CD14-positive monocyte (primary cell): ENCODE results near the gene MACROD2. TPM values are rescaled to one million over a fixed set of nuclear protein-coding genes. Genes with fewer than 3 reads are reported as not detected.

ENCODE experiments used
- DNase-seq, 3 donors: peaks; one replicate each; pipeline ENCODE4 v3.0.0-alpha.2; 2011 to 2022
- H2AFZ ChIP-seq: 2 replicates; pipeline ENCODE4 v1.6.0; 2012; ENCODE audit warnings: mild to moderate bottlenecking, low read depth, low read length, inconsistent platforms; ENCODE audit not compliant: insufficient read depth, poor library complexity, severe bottlenecking
- H3K27ac ChIP-seq, 2 donors: 1 replicate in 1 of 2; 2 replicates in 1 of 2; pipeline ENCODE4 v1.5.1; 2012 to 2013; ENCODE audit warnings: low read length in 2 of 2, control low read depth in 1 of 2, inconsistent platforms in 1 of 2, low read depth in 1 of 2, mild to moderate bottlenecking in 1 of 2
- H3K27me3 ChIP-seq, 2 donors: one replicate each; pipeline versions ENCODE4 v1.6.0 to v1.6.1; 2011 to 2013; ENCODE audit warnings: low read length in 2 of 2; ENCODE audit not compliant: control insufficient read depth in 2 of 2, insufficient read depth in 2 of 2
- H3K36me3 ChIP-seq, 2 donors: replicated peaks in 1 of 2; 1 replicate in 1 of 2; 2 replicates in 1 of 2; pipeline versions ENCODE4 v1.5.1 to v1.6.1; 2012 to 2013; ENCODE audit warnings: low read length in 2 of 2, control low read depth in 1 of 2, inconsistent platforms in 1 of 2, mild to moderate bottlenecking in 1 of 2; ENCODE audit not compliant: insufficient read depth in 2 of 2, control insufficient read depth in 1 of 2
- H3K4me1 ChIP-seq, 2 donors: 1 replicate in 1 of 2; 2 replicates in 1 of 2; pipeline versions ENCODE4 v1.5.1 to v1.6.1; 2012 to 2013; ENCODE audit warnings: low read length in 2 of 2, control low read depth in 1 of 2, inconsistent platforms in 1 of 2, mild to moderate bottlenecking in 1 of 2, moderate library complexity in 1 of 2; ENCODE audit not compliant: insufficient read depth in 2 of 2, control insufficient read depth in 1 of 2
- H3K4me2 ChIP-seq: replicated peaks from 2 replicates; pipeline ENCODE3; 2012; ENCODE audit warnings: low read length, moderate library complexity, mild to moderate bottlenecking; ENCODE audit not compliant: poor library complexity, severe bottlenecking; ENCODE audit errors: extremely low read depth
- H3K4me3 ChIP-seq, 3 experiments: fragments of 200-600 bp in 1 of 3; sonication (generic) in 1 of 3; replicated peaks in 1 of 3; 1 replicate in 2 of 3; 2 replicates in 1 of 3; pipeline ENCODE4 v1.5.1; 2011 to 2013; ENCODE audit warnings: low read length in 3 of 3, mild to moderate bottlenecking in 3 of 3, control low read depth in 2 of 3, low read depth in 2 of 3, inconsistent platforms in 1 of 3, moderate library complexity in 1 of 3
- H3K79me2 ChIP-seq: 2 replicates; pipeline ENCODE4 v1.6.0; 2012; ENCODE audit warnings: mild to moderate bottlenecking, control low read depth, inconsistent platforms, low read length, moderate library complexity; ENCODE audit not compliant: insufficient read depth
- H3K9ac ChIP-seq: 2 replicates; pipeline ENCODE4 v1.6.0; 2017; ENCODE audit warnings: low read length, mild to moderate bottlenecking; ENCODE audit not compliant: insufficient read depth, poor library complexity, severe bottlenecking
- H3K9me3 ChIP-seq, 2 donors: replicated peaks in 1 of 2; 1 replicate in 1 of 2; 2 replicates in 1 of 2; pipeline versions ENCODE4 v1.5.1 to v1.6.1; 2012 to 2013; ENCODE audit warnings: low read length in 2 of 2, control low read depth in 1 of 2; ENCODE audit not compliant: control insufficient read depth in 1 of 2, insufficient read depth in 1 of 2
- H4K20me1 ChIP-seq: 2 replicates; pipeline ENCODE4 v1.6.0; 2012; ENCODE audit warnings: mild to moderate bottlenecking, low read length, control low read depth, moderate library complexity; ENCODE audit not compliant: insufficient read depth
- H3K27ac Mint-ChIP-seq, 7 donors: one replicate each; pipeline ENCODE4 v1.8.0; 2020; ENCODE audit warnings: mild to moderate bottlenecking in 7 of 7, mixed read lengths in 7 of 7, moderate library complexity in 6 of 7, inconsistent platforms in 2 of 7
- H3K27me3 Mint-ChIP-seq, 3 donors: one replicate each; pipeline ENCODE4 v1.8.0; 2021 to 2022; ENCODE audit warnings: low read depth in 3 of 3, mild to moderate bottlenecking in 3 of 3, mixed read lengths in 3 of 3, moderate library complexity in 3 of 3, inconsistent platforms in 1 of 3
- H3K36me3 Mint-ChIP-seq, 2 donors: one replicate each; pipeline ENCODE4 v1.8.0; 2020; ENCODE audit warnings: mixed read lengths in 2 of 2, inconsistent platforms in 1 of 2, mild to moderate bottlenecking in 1 of 2
- H3K4me1 Mint-ChIP-seq: one replicate; pipeline ENCODE4 v1.8.0; 2020; ENCODE audit warnings: mild to moderate bottlenecking, mixed read lengths
- H3K4me3 Mint-ChIP-seq, 2 donors: one replicate each; pipeline ENCODE4 v1.8.0; 2020; ENCODE audit warnings: mild to moderate bottlenecking in 2 of 2, mixed read lengths in 2 of 2, moderate library complexity in 1 of 2
- H3K9me3 Mint-ChIP-seq, 7 donors: one replicate each; pipeline ENCODE4 v1.8.0; 2020 to 2022; ENCODE audit warnings: mixed read lengths in 7 of 7, mild to moderate bottlenecking in 6 of 7, moderate library complexity in 6 of 7, inconsistent platforms in 2 of 7
- WGBS: methylation state at CpG from one replicate; pipeline ENCODE4 v1.1.5; 2013; ENCODE audit warnings: missing lambda C conversion rate; ENCODE audit not compliant: insufficient coverage; 5-methylcytosine and 5-hydroxymethylcytosine counted together
- intact Hi-C, 2 donors: fragments of 100-400 bp; cut with micrococcal nuclease; formaldehyde crosslinking; loops; one replicate each; pipeline versions ENCODE4 v1.15.0 to v1.15.1; 2023
- polyA plus RNA-seq, 3 donors: library from polyadenylated mRNA; depleted of rRNA in 1 of 3; unstranded in 2 of 3; stranded (reverse) in 1 of 3; fragments of 300-500 nt in 2 of 3; fragments of >200 nt in 1 of 3; fragmentation: Illumina TruSeq in 2 of 3; gene quantifications; 1 replicate in 2 of 3; 2 replicates in 1 of 3; pipeline ENCODE4 v1.2.3, GENCODE V29; 2012 to 2021
- TF ChIP-seq, protein P1 (sequence below): fragments of 200-600 bp; IDR thresholded peaks from one replicate; pipeline ENCODE4 v1.8.0; 2022; ENCODE audit warnings: antibody characterized with exemption, mild to moderate bottlenecking

The MACROD2 gene
- polyA plus RNA-seq, 3 donors: 0.23 TPM; not detected in 2

DNA sequence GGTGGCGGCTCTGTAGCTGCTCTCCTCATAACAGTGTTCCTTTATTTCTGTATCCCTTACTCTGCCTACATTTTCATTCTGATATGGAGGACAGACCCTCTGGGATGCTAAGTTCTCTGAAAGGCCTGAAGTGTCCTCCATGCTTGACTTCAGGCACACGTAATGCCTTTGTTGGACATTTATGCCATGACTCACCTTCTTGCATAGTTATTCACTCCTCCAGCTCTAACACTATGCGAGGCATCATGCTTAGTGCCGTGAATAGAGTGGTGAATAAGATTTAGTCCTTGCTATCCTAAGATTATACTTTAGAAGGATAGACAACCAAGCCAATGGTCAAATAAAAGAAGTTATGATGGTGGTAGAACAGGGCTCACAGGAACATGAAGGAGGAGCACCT lies 1103.0 kb downstream of the MACROD2 start:
- Mint-ChIP-seq H3K4me3 (no peak overlapping the region), H3K9me3 (peaks cover 0 to 17% (median 10%) of the 10 kb centered on the region in 7 donors), H3K27ac (no peak overlapping the region), H3K27me3 (peaks cover 0 to 2% (median 2%) of the 10 kb centered on the region in 3 donors), H3K36me3 (no peaks in the 10 kb centered on the region), H3K4me1 (no peaks in the 10 kb centered on the region)
- H3K27ac ChIP-seq: no peak overlapping the region
- no peak for DNase-seq
- WGBS: 80% methylated on average over 1 of the region's 4 CpGs
- no peaks in the 10 kb centered on the region for H3K27me3 ChIP-seq
- no peak overlapping the region for H2AFZ ChIP-seq
- no peaks in the 10 kb centered on the region for H3K4me1 ChIP-seq
- peaks cover 0 to 7% of the 10 kb centered on the region in 2 donors for H3K9me3 ChIP-seq
- H3K4me3 ChIP-seq: no peak overlapping the region
- no peaks in the 10 kb centered on the region for H3K79me2 ChIP-seq
- H3K36me3 ChIP-seq: no peaks in the 10 kb centered on the region
- H3K9ac ChIP-seq: no peak overlapping the region
- no peak overlapping the region for H3K4me2 ChIP-seq
- TF ChIP-seq, protein P1, sequence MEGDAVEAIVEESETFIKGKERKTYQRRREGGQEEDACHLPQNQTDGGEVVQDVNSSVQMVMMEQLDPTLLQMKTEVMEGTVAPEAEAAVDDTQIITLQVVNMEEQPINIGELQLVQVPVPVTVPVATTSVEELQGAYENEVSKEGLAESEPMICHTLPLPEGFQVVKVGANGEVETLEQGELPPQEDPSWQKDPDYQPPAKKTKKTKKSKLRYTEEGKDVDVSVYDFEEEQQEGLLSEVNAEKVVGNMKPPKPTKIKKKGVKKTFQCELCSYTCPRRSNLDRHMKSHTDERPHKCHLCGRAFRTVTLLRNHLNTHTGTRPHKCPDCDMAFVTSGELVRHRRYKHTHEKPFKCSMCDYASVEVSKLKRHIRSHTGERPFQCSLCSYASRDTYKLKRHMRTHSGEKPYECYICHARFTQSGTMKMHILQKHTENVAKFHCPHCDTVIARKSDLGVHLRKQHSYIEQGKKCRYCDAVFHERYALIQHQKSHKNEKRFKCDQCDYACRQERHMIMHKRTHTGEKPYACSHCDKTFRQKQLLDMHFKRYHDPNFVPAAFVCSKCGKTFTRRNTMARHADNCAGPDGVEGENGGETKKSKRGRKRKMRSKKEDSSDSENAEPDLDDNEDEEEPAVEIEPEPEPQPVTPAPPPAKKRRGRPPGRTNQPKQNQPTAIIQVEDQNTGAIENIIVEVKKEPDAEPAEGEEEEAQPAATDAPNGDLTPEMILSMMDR: no peak
- intact Hi-C loops: no loop called here
- no peaks in the 10 kb centered on the region for H4K20me1 ChIP-seq

DNA sequence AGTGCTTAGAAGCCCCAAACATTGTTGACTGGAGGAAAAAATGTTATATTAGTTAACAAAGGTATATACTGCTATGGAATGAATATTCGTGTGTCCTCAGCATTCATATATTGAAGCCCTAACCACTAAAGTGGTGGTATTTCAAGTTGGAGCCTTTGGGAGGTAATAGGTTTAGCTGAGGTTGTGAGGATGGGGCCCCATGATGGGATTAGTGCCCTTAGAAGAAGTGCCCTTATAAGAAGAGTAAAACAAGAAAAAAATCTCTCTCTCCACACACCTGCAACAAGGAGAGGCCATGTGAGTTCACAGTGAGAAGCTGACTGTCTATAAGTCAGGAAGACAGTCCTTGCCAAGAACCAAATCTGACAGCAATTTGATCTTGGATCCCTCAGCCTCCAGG lies 1103.8 kb downstream of the MACROD2 start:
- Mint-ChIP-seq H3K4me3 (no peak overlapping the region), H3K36me3 (no peaks in the 10 kb centered on the region), H3K27ac (no peak overlapping the region), H3K4me1 (no peaks in the 10 kb centered on the region), H3K9me3 (peaks cover 0 to 17% (median 10%) of the 10 kb centered on the region in 7 donors), H3K27me3 (peaks cover 0 to 2% (median 2%) of the 10 kb centered on the region in 3 donors)
- H3K4me2 ChIP-seq: no peak overlapping the region
- no peaks in the 10 kb centered on the region for H3K27me3 ChIP-seq
- no peak overlapping the region for H3K9ac ChIP-seq
- no CpG with 5 or more reads among the region's 1 CpG for WGBS
- H2AFZ ChIP-seq: no peak overlapping the region
- H3K79me2 ChIP-seq: no peaks in the 10 kb centered on the region
- intact Hi-C loops: no loop called here
- peaks cover 0 to 7% of the 10 kb centered on the region in 2 donors for H3K9me3 ChIP-seq
- no peaks in the 10 kb centered on the region for H3K4me1 ChIP-seq
- no peak overlapping the region for H3K4me3 ChIP-seq
- H3K27ac ChIP-seq: no peak overlapping the region
- H3K36me3 ChIP-seq: no peaks in the 10 kb centered on the region
- no peaks in the 10 kb centered on the region for H4K20me1 ChIP-seq
- no peak for DNase-seq
- TF ChIP-seq, protein P1: no peak
